Sigmoid colon (tissue), 4 donors: Measurements from ENCODE around the gene PHF19.

Source experiments
- CTCF ChIP-seq, 4 experiments: fragments of 450-650 bp in 3 of 4; fragments of 200-600 bp in 1 of 4; IDR thresholded peaks; one replicate each; pipeline ENCODE4 v1.5.1; 2016 to 2019; ENCODE audit warnings: antibody characterized with exemption in 4 of 4, mild to moderate bottlenecking in 3 of 4, moderate library complexity in 2 of 4
- EP300 ChIP-seq, 4 donors: sonication (generic); formaldehyde crosslinking; IDR thresholded peaks; one replicate each; pipeline ENCODE4 v1.6.1; 2017; ENCODE audit warnings: antibody characterized with exemption in 4 of 4
- POLR2A ChIP-seq, 2 donors: fragments of 450-650 bp; IDR thresholded peaks; one replicate each; pipeline ENCODE4 v1.6.1; 2016; ENCODE audit warnings: antibody characterized with exemption in 2 of 2, mild to moderate bottlenecking in 2 of 2, moderate library complexity in 2 of 2

GRCh38 chr9:120854596-120855327 lies 22.2 kb downstream of the PHF19 start:
- no peak for TF ChIP-seq CTCF (IDR thresholded peaks at IDR 0.05)
- TF ChIP-seq EP300 (IDR thresholded peaks at IDR 0.05): no peak
- no peak for TF ChIP-seq POLR2A (IDR thresholded peaks at IDR 0.05)
